OCI-M2 (cell line): ENCODE data around the gene SUCLG2.
"Not testable (repeated sequence)": the region's sequence is repeated elsewhere in the genome, so short reads cannot be mapped to it uniquely, and the experiment has no call there.

Experiments
- DNase-seq: peaks from one replicate; lab custom pipeline; 2025; ENCODE audit not compliant: unreplicated experiment; lab: John Stamatoyannopoulos, UW

The SUCLG2 gene

DNA sequence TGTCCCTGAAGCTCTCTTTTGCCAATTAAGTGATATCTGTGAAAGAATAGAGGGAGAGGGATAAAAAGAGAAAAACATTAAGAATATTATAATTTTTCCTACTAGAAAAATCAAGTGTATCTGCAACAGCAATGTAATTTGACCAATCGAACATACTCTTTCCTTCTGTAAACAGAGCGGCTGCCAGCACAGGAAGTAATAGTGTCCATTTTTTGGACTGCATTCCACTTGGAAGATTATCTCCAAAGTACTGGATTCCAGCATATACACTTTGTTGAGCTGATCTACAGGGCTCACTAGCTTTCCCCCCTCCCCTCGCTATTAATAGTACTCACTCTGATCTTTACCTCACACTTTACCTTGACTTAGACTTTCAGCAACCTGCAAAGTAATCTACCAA, 90.4 kb downstream of the SUCLG2 start:
- DNase-seq, result no peak

DNA sequence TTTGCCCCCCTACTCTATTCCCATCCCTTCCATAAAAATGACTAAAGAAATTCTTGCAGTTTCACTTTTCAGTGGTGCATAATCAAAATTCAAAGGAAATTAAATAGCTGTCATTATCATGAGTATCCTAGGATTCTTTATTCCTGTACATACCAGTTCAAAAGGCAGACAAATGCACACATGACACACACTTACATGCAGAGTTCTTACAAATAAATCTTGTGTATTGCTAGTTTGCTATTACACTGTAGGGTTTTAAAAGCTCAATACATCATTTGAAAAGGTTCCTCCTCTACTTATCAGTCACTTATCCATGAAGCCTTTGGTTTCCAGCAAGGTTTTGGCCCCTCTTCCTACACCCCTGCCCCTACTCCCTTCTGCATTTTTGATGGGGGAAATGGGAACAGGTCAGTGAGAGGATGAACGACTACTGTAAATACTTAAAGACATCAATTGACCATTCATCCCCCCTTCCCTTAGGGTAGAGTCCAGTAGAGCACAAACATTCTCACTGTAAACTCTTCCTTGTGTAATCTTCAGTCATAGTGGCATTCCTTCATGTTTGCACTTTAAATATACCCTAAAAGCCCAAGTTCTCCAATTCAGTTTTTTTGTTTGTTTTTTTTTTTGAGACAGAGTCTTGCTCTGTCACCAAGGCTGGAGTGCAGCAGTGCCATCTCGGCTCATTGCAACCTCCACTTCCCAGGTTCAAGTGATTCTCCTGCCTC, 92.6 kb downstream of the SUCLG2 start:
- no peak for DNase-seq

DNA sequence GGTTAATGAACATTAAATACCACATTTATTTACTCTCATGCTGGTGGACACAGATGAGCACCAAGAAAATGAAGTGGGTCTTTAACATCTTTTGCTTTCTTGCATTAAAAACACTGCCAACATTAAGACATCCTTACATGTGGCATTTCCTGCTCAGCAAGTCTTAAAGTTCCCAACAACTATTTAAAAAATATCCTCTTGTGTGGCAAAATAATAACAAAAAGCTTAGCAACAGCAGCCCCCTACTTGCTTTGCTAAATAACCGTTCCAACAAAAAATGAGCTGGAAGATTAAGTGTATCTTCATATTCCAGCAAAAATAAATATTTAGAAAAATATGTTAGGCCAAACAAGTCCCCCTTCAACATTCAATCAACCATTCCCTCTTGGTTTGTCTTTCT, 93.1 kb downstream of the SUCLG2 start:
- no peak for DNase-seq

GRCh38 chr3:67559029-67559605, 95.3 kb downstream of the SUCLG2 start:
- DNase-seq, result no peak

- no peak for DNase-seq
These were observed 96.0 kb downstream of the SUCLG2 start for GRCh38 chr3:67558426-67558825.

GRCh38 chr3:67557848-67558355, 96.5 kb downstream of the SUCLG2 start:
- DNase-seq, result no peak

DNA sequence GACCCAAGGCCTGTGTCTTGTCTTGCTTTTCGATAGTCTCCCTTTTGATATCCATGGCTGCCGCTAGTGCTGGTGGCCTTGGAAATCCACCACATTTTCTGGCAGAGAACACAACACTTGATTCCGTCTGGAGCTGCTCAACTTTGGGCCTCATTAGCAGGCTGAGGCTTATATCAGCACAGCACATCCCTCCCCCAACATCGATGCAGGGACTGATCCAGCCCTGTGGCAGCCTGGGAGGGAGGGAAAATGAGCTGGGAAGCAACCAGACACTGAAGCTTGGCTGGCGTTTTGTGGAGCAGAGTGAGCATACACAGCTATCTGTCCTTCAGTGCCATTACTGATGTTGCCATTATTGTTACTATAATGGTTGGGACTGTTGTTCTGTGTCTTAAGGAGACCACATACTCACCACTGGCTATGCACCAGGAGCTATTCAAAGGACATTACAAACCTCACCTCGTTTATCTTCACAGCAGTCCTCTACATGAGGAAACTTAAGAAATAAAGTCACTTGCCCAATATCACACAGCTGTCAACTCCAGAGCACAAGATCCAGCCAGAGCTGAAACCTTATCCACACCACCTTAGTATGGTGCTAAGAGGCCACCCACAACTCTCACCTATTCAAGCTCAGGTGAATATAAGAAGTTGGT, 102.9 kb downstream of the SUCLG2 start:
- DNase-seq, result no peak

- no peak for DNase-seq
These were observed 103.9 kb downstream of the SUCLG2 start for GRCh38 chr3:67550541-67550940.

DNA sequence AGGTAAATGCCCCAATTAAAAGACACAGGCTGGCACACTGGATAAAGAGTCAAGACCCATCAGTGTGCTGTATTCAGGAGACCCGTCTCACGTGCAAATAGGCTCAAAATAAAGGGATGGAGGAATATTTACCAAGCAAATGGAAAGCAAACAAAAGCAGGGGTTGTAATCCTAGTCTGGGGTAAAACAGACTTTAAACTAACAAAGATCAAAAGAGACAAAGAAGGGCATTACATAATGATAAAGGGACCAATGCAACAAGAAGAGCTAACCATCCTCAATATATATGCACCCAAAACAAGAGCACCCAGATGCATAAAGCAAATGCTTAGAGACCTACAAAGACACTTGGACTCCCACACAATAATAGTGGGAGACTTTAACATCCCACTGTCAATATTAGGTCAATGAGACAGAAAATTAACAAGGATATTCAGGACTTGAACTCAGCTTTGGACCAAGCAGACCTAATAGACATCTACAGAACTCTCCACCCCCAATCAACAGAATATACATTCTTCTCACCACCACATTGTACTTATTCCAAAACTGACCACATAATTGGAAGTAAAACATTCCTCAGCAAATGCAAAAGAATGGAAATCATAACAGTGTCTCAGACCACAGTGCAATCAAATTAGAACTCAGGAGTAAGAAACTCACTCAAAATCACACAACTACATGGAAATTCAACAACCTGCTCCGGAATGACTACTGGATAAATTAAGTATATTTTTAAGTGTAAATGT, 111.7 kb downstream of the SUCLG2 start:
- DNase-seq, result not testable (repeated sequence)

- no peak for DNase-seq
These were observed 114.1 kb downstream of the SUCLG2 start for GRCh38 chr3:67540198-67540894.

DNA sequence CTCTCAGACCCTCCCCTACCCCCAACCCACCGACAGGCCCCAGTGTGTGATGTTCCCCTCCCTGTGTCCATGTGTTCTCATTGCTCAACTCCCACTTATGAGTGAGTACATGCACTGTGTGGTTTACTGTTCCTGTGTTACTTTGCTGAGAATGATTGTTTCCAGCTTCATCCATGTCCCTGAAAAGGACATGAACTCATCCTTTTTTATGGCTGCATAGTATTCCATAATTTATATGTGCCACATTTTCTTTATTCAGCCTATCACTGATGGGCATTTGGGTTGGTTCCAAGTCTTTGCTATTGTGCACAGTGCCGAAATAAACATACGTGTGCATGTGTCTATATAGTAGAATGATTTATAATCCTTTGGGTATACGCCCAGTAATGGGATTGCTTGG, 117.2 kb downstream of the SUCLG2 start:
- not testable (repeated sequence) for DNase-seq

- DNase-seq, result no peak
These were observed 119.4 kb downstream of the SUCLG2 start for GRCh38 chr3:67535006-67535405.

DNA sequence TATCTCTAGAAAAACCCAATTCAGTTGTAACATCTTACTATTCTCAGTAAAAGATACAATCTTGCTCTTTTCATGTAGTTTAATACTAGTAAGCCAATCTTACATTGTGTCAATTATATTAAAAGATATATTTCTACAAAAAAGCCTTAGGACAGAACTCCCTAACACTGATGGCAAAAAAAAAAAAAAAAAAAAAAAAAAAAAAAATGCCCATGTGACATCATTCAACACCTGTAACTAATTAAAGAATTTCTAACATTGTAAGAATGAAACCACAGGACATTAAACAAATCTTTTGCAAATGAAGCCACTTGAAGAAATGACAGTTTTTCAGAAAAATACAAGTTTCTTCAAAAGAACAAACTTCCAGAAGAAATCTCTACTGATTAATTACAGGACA, 119.8 kb downstream of the SUCLG2 start:
- DNase-seq, result no peak

DNA sequence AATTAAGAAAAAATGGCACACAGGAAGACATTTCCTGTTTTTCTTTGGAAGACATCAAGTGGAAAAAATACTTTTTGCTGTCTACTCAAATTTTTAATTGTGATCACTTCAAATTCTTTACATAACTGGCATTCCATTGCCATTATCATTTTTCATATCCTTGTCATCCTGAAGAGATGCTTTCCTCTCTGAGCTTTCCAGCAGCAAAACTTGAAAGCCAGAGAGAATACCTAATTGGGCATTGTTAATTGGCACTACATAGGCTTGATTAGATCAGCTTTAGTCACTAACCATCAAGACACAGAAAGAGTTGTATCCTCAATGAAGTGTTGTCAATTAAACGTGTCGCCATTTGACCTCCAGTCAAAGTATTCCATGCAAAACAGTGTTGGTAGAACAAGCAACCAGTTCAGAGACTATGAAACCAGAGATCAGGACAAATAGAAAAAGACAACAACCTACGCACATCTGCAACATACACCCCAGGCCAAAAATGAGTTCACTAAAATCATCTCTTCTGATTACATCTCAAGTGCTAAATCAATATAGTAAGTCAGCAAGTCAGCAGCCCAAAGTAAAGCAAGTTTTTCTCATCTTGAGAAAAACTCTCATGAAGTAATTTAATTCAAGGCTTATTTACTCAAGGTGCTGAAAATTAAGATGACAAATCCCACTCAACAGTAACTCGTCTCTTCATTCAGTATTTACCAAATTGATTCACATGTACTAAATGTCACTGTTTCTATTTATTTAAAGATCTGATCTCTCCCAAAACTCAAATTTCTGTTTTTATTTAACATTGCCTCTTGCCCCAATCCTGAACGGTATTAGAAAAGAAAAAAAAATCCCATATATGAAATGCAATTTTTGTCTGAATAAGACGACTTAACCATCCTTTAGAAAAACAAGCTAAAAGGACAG, 123.0 kb downstream of the SUCLG2 start:
- no peak for DNase-seq

DNA sequence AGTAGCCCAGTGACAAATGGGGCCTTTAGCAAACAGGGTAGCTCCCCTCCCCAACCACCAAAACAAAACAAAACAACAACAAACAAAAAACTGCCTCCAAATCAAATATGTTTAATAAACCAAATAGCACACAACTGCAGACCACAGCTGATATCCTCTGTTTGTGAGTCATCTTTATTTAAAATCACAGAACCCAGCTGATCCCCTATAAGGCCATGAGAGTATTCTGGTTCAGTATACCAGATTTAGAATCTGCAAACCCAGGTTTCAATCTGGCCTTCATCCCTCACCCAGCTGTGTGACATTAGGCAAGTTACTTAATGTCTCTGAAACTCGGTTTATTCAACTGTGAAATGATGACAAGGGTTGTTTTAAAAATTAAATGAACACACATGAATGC, 124.5 kb downstream of the SUCLG2 start:
- no peak for DNase-seq

- DNase-seq, result no peak
These were observed 125.1 kb downstream of the SUCLG2 start for GRCh38 chr3:67529337-67529736.

GRCh38 chr3:67526246-67526645, 128.2 kb downstream of the SUCLG2 start:
- DNase-seq, result no peak

DNA sequence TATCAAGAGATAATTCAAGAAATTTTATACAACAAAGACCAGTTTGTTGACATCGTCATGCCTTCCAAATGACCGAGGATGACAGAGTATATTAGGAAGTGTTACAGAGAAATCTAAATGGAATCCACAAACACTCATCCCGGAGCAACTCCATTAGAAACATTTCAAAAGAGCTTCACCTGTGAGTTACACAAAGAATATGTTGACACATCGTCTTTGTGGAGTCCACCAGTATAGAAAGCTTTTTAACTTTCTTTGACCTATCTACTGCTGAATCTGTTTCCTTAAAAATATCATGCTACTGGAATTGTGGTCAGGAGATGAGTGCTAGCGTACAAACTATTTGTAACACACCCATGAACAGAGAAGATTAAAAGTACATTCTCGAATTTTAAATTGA, 130.4 kb downstream of the SUCLG2 start:
- DNase-seq, result no peak

DNA sequence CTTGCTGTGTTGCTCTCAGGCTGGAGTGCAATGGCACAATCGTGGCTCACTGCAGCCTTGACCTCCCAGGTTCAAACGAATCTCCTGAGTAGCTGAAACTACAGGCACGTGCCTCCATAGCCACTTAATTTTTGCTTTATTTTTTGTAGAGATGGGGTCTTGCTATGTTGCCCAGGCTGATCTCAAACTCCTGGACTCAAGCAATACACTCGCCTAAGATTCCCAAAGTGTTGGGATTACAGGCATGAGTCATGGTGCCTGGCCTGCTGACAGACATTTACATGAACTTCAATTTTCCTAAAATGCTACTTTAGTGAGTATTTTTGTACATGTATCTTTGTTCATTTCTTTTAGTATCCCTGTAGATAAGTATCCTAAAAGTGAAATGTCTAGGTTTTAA, 132.3 kb downstream of the SUCLG2 start:
- DNase-seq, result no peak
